ENCODE measurements around the gene SOCS7.
A peak's percentile ranks its signal among the peaks of the same experiment; 100 is the strongest.
"Not testable (repeated sequence)": the region's sequence is repeated elsewhere in the genome, so short reads cannot be mapped to it uniquely, and the experiment has no call there.

SOCS7 gene

DNA sequence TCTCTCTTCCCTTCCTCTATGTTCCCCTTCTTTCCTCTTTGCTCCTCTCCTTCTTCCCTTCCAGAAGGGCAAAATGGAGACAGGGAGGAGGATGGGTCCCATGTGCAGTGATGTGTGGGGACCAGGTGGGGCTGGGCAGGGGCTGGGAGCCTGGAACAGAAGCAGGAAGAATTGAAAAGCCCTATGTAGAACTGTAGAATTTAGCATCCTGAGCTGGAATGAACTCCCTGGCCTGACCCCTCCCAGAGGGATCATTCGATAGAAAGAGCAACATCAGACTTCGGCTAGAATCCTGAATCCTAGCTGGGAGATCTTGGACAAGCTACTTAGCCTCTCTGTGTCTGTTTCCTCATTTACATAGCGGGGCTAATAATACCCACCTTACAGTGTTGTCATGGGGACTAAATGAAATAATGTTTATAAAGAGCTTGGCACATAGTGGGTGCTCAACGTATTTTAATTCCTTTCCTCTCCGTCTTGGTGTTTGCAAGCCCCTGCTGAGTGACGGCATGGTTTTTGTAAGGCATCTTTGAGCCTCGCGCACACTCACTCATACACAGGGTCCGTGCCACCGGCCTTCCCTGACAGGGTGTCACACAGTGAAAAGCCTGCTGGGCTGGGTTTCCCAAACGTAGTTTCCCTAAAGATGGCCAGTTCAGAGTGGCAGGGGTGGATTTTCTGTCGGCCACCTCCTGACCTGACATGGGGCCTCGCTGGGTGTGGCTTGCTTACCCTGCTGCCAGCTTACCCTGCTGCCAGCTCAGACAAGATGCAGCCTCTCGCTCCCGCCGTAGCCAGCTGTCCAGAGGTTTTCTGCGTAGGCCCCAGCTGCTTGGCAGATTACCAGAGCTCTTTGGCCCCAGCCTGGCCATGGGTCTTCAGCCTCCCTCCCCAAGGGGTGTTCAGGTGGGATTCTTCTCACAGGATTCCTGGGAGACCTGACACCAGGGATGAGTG, 70.5 kb downstream of the SOCS7 start:
- DNase-seq = no peak

DNA sequence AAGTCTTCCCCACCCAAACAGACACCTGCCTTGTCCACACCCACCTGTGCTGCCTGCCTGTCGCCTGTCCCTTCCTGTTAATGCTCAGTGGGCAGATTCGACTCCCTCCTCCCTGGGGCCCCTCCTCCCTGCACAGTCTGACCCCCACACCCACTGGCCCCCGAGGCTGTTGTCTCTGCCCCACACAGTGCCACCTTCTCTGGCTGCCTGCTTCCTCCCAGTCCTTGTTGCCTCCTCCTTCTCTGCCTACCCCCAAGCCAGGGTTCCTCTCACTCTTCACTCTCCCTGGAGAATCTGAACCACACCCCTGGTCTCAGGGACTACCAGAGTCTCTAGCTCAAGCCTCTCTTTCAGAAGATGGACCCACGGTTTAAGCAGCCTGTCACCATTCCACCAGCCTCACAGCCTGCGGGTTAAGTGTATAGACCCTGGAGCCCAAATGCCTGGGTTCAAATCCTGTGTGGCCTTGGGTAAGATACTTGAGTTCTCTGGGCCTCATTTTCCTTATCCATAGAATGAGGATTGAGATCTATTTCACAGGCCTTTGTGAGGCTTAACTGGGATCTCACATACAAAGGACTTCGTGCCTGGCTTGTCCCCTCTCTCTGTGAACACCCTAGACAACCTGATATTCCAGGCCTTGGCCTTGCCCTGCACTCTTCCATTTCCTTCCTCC, 72.8 kb downstream of the SOCS7 start:
- DNase-seq = no peak

DNA sequence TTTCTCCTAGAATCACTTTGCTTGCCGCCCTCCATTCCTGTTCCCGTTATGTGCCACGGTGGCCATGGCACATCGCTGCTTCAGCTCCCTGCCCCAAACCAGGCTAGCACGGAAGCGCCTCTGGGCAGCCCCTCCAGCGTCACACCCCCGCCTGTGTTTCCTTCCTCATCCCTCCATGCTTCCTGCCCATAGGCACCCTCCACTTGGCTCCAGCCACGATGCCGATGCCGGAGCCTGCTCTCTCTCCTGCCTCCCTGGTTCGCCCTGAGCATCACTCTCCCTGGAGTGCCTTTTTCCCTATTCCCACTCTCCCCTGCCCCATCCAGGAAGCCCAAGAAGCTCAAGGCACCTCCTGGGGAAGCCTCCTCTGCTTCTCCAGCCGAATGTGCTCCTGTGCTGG, 73.4 kb downstream of the SOCS7 start:
- DNase-seq = no peak

DNA sequence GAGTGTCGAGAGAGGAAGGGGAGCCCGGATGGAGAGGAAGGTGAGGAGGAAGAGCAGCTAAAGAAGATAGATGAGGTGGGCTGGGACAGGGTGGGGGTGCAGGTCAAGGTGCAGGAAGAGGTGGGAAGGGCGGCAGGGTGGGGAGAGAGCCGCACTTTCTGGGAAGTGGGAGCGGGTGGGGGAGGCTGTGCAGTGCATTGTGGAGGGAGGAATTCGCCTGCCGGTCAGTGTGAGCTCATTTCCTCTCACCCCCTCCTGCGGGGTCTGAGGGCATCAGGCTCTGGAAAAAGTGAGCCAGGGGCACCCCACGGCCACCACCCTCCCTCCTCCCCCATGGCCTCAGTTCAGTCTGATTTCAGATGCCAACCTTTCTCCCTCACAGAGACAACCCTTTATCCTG, 74.1 kb downstream of the SOCS7 start:
- DNase-seq = no peak

DNA sequence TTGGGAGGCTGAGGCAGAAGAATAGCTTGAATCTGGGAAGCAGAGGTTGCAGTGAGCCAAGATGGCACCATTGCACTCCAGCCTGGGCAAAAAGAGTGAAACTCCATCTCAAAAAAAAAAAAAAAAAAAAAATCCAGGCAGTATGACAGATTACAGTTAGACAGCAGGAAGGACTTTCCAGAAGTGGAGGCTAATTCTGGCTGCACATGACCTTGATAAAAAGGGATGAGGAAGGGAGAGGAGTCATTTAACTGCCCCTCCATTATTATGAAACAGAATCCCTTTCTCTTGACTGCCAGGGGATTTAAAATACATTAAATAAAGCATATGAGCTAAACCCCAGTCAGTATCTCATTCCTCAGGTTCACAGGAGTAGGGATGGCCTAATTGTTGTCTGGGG, 74.8 kb downstream of the SOCS7 start:
- DNase-seq = no peak

DNA sequence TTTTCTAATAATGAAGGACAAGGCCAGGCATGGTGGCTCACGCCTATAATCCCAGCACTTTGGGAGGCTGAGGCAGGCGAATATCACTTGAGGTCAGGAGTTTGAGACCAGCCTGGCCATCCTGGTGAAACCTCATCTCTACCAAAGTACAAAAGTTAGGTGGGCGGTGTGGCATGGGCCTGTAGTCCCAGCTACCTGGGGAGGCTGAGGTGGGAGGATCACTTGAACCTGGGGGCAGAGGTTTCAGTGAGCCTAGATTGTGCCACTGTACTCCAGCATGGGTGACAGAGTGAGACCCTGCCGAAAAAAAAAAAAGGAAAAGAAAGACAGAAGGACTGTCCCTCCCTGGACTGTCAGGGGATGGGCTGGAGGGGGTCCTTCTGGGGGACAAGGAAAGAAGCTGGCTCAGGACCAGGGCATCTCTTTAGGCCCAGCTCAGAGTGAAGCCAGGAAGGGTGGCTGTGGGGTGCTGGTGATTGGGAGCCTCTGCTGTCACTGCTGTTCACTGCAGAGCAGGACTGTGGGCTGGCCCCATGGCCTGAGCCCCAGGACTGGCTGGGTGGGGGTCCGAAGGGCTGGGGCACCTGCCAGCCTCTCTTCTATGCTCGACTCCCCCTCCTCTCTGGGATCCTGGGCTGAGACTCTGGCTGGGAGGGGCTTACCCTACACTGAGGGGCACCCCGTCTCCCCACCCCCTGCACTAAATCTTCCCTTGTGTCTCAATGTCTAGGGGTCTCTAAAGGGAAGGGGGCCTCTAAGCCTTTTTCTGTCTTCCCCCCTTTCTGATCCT, 75.7 kb downstream of the SOCS7 start:
- no peak for DNase-seq

DNA sequence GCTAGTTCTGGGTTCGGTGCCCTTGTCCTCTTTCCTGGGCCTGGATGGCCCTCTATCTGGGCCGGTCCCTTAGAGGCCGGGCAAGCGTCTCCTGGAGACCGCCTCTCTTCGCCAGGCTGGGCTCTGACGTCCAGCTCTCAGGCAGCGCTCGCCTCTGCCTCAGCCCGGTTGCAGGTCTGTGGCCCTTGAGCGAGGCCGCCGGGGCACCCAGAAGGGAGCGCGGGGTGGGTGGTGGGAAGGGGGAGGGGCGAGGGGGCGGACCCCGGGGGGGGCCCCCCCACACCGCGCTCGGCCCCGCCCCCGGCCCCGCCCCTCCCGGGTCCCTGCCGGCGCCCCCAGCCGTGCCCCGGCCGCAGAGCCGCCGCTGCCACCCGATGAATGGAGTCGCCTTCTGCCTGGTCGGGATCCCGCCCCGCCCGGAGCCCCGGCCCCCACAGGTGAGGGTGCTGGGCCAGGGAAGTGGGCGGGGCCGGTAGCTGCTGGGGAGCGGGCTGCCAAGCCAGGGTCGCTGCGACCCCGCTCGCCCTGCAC, 76.5 kb downstream of the SOCS7 start, which contains the start of gene ARHGAP23:
ARHGAP23 (plus strand) TSS at position 353 of the 531 bp plus-strand sequence; CDS start at position 375, 22 bp downstream.
- no peak for DNase-seq

DNA sequence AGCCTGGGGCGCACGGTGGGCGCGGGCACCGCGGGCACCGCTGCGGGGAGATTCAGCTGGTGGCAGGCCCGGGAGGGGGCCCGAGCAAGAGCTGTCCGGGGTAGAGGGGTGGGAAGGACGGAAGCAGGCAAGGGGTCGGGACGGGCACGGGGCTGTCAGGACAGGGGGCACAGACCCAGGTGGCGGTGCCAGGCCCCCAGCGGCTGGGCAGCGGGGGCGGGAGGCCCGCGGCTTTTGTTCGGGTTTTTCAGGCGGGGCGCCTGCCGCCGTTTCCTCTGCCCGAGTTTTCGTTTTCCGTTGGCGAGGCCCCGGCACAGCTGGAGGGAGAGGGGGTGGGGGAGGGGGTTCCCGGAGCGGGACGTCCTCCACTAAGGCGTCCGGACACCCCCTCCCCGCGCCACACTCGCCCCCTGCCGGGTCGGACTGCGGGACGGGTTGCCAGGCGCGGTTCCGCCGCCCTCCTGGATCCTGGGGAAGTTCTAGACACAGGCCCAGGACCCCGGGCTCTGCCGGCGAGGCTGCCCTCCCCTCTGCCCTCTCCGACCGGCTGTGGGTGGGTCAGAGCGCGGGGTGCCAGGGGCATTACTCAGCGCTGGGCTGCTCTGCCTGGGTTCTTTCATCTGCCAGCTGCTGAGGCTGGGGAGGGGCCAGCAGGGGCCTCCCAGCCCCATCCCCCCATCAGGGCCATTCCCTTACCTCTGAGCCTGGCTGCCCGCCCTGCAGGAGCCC, 77.2 kb downstream of the SOCS7 start:
- peak; percentile 16 for DNase-seq

DNA sequence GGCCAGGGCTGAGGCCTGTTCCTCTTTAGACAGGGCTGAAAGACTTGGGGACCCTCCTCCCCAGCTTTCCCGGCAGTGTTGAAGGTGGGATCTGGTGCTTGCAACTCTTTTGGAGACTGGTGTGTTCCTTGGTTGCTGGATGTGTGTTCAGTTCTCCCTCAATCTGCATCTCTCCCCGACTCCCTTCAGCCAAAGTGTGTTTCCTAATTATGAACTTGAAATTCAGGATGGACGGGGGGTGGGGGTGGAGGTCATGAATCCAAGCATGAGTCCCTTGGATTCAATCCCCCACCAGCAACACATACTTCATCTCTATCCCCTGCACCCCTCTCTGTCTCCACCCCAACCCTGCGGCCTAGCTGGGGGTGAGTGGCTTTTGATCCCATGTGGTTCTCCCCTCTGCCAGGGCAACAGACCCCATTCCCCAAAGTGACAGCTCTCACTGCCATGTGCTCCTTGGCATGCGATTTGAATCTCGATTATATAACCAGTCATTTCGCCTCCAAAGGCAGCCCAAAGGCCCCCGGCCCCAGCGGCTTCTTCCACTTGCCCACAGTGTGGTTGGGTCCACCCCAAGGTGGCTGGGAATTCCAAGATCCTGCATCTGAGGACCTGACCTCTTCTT, 77.9 kb downstream of the SOCS7 start:
- DNase-seq = no peak

DNA sequence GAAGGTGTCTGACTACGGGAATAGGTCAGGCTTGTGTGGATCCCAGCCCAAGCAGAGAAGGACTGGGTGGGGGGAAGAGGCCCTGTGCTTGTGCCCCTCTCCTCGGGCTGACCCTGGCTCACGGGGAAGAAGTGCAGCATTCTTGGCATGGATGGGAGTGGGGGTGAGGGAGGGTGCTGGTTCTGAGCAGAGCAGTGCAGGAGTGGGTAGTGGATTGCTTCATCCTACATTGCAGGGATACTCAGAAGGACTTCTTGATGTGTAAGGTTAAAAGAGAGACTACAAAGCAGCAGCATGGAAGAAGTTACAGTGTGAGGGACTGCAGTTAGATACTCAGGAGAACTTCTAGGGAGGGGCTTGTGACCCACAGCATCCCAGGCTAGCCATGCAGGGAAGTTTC, 78.7 kb downstream of the SOCS7 start:
- no peak for DNase-seq

DNA sequence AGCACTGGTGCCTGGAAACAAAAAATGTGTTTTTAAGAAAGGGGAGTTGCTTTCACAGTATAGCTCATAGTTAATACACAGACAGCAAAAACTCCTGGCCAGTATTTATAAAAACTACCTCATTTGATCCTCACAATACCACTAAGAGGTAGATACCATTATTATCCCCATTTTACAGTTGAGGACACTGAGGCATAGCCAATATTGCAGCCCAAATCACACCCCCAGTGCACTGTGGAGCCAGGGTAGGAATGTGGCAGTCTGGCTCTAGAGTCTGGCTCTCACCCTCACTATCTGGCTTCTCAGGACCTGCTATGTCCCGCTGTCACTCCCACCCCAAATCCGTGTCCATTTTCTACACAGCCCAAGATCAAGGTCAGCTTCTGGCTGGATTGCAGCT, 79.2 kb downstream of the SOCS7 start:
- no peak for DNase-seq

DNA sequence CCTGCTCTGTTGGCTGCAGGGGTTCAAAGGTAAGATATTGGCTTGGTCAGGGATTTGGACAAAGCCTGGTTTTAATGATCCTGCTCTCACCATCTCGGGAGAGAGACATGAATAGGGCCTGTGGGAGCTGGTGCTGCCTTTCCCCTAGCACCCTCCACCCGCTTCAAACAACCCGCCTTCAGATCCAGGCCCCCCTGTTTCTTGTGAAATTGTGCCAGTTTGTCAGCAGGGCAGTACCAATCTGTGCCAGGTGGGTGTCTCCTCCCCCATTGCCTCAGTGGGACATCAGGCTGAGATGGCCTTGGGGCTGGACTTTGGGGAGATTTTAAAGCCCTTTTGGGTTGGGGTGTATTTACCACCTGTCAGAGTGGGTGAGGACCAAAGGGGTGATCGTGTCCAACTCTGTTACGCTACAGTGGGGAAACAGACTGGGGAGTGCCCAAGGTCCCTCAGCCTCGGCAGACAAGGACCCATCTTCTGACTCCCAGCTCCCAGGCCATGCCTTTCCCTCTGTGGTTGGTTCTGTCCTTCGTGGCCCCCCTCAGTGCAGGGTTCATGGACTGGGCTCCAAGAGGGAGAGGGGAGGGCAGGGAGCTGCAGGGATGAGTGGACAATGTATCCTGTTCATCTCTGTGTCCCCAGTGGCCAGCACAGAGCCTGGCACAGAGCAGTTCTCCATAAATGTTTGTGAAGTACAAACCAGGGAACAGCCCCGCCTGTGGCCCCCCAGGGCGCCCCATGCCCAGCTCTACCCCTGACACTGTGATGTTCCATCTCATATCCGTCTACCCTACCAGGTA, 79.9 kb downstream of the SOCS7 start:
- DNase-seq = no peak

DNA sequence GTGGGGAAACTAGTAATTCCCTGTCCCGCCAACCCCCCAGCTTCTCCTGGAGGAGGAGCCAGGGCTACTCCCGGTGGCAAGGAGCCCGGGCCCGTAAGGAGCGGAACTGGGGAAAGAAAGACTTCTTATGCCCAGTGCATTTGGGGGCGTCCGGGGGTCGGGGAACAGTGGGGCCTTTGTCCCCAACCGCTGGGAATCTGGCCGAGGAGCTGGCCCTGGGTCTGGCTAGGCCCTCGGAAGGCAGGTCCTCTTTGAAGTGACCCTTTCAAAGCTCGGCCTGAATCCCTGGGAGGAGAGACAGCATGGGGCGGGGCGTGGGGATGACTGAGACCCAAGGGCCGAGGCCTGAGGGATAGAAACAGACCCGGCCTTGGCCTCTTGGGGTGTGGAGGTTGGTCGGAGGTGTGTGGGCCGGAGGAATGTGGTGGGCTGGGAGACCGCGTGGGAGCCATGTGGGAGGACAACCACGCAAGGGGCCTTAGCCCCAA, 82.6 kb downstream of the SOCS7 start:
- no peak for DNase-seq

DNA sequence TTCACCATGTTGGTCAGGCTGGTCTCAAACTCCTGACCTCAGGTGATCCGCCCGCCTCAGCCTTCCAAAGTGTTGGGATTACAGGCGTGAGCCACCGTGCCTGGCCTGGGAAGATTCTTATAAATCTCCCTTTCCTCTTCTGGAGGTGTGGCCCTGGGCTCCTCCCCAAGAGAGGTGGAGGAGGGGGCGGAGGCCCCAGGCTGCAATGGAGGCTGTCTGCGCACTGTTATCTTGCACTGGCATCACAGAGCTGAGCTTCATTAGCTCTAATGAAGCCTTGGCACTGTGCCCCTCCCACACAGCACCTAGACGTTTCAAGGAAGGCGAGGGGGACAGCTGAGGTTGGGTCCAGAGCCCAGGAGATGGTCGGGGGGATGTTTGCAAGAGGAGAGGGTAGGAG, 84.2 kb downstream of the SOCS7 start:
- DNase-seq = no peak

DNA sequence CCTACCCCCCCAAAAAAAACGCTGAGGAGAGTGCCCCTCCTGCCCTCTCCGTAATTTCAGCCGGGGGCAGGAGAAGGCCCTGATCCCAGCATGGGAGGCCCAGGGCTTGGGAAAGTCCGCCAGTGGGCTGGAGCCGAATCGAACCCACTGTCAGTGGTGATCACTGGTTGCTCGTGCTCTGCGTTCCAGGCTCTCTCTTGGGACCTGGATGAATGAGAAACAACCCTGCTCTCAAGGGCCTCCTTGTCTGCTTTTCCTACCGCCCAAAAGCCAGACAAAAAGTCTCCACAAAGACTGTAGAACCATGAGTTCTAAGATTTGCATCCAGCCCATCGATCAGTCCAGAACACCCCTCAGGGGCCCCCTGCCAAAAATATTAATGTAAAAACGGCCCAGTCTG, 84.7 kb downstream of the SOCS7 start:
- DNase-seq = no peak

DNA sequence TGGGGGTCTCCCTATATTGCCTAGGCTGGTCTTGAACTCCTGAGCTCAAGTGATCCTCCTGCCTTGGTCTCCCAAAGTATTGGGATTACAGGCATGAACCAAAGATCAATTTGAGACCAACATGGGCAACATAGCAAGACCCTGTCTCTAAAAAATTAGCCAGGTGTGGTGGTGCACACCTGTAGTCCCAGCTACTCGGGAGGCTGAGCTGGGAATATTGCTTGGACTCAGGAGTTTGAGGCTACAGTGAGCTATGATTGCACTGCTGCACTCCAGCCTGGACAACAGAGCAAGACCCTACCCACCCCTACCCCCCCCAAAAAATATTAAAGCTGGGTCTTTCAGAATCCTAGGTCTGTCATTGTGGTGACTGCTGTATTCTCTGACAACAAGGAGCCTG, 85.7 kb downstream of the SOCS7 start:
- DNase-seq = not testable (repeated sequence)

DNA sequence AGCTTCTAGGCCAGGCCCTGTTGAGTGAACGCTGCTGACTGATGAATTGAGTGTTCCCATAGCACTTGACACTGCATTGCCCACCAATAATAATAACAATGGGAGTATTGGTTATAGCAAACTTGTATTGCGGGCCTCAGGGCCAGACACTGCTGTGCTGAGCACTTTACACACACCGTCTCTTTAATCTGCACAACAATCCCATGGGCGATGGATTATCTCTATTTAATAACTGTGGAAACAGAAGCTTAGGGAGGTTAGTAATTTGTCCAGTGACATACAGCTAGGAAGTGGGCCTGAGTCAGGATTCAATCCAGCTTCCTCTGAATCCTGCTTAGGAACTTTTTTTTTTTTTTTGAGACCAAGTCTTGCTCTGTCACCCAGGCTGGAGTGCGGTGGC, 87.8 kb downstream of the SOCS7 start:
- no peak for DNase-seq

DNA sequence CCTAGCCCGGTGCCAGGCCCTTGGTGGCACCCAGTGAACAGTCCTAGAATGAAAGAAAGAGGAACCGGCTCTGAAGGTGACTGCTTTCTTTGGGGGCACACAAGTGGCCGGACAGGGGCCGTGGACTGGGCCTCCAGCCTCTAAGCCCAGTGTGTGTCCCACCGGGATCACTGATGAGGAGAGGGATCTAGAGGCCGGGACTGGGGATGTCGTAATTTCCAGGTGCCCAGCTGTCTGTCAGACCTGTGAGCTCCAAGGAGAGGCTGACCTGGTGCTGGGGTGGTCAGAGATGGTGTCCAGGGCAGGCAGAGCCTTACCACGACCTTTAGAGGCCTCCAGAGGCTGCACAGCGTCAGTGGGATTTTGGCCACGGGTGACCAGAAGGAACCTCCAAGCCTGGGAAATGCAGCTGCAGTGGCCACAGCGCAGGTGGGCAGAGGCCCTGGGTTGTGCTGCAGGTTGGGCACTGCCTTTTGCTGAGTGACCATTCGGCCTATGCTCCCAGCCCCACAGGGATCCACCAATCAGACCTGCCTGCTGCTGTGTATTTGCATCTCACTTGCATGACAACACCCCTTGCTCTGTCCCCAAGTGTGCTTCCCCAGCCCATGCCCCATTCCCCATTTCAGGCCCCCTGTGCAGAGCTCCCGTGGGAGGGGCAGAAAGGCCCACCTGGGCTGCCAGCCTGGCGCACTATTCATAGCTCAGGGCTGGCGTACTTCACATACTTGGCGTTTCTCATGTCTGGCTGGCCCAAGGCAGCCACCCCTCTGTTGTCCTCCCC, 89.2 kb downstream of the SOCS7 start:
- DNase-seq = no peak

DNA sequence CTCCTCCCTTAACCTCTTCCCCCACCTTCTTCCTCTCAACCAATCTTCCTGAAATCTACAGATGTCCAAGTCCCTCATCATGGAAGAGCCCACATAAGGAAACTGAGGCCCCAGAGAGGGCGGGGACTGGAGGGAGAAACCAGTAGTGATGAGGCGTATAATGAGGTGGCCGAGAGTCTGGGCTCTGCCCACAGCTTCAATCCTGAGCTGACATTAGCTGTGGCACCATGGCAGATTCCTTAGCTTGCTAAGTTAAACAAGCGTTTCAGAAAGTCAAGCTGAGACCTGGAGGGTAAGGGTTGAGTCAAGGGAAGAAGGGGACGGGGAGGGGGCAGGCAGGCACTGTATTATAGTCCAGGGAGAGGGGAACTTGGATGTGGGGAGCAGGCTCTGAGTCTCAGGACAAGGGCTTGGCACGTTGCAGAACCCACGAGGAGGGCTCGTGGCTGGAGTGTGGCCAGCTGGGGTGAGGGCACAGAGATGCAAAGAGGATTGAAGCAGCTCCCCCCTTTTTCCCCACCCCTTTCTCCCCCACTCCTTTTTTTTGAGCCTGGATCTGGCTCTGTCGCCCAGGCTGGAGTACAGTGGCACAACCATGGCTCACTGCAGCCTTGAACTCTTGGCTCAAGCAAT, 89.9 kb downstream of the SOCS7 start:
- DNase-seq = no peak

DNA sequence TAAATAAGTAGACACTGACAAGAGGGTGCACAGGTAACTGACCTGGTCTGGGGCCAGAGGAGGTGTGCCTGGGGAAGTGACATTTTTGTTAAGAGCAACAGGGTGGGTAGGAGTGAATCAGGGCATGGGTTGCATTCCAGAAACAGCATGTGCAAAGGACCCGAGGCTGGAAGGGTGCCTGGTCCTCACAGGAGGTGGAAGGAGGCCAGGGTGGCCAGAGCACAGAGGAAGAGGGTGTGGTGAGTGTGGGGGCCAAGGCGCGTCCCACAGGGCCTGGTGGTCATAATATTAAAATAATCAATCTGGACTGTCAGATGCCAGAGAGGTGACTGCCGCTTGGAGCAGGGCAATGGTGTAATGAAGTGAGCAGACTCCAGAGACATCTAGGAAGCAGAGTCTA, 90.9 kb downstream of the SOCS7 start:
- no peak for DNase-seq

Measured in activated CD4-positive, alpha-beta T cell treated with anti-CD3 and anti-CD28 coated beads, Interleukin-2, amount 50 U/mL, for 16 hours (primary cell).